ENCODE measurements around the gene WNT7B.

The WNT7B gene

GRCh38 chr22:46010207-46010867, 33.4 kb upstream of the WNT7B start:
- H2BK12ac ChIP-seq (ENCODE audit: low read length): no peak overlapping the region
- no peak overlapping the region for H4K8ac ChIP-seq (ENCODE audit: low read depth, low read length)
- no peak overlapping the region for H3K9ac ChIP-seq (ENCODE audit: low read depth, low read length, poor library complexity)
- H3K4me3 ChIP-seq (ENCODE audit: low read length in 2 of 2): no peak overlapping the region
- peaks cover 2 to 5% of the 10 kb centered on the region in 2 donors for H3K4me1 ChIP-seq (ENCODE audit: control insufficient read depth in 2 of 2, insufficient read depth in 1 of 2, low read depth in 1 of 2, low read length in 2 of 2)
- H3K27ac ChIP-seq (replicated peaks; ENCODE audit: low read length): no peak overlapping the region
- H4K91ac ChIP-seq (ENCODE audit: low read depth, low read length, poor library complexity): no peak overlapping the region
- no peak overlapping the region for H3K14ac ChIP-seq (ENCODE audit: low read length)
- peak overlapping the region; percentile 37 for H3K4ac ChIP-seq (ENCODE audit: low read length)
- no peaks in the 10 kb centered on the region for H3K79me1 ChIP-seq (ENCODE audit: low read depth, low read length)
- H3K27me3 ChIP-seq (ENCODE audit: control insufficient read depth in 3 of 3, insufficient read depth in 3 of 3, low read depth in 1 of 3, low read length in 3 of 3): peaks cover 0 to 60% (median 12%) of the 10 kb centered on the region in 3 experiments
- H3K23ac ChIP-seq (ENCODE audit: low read depth, low read length, poor library complexity): no peak overlapping the region
- H2AK5ac ChIP-seq (ENCODE audit: low read depth, low read length): no peak overlapping the region
- H2BK120ac ChIP-seq (ENCODE audit: low read depth, low read length): no peak overlapping the region
- H3K18ac ChIP-seq (ENCODE audit: low read length): no peak overlapping the region
- H3K4me2 ChIP-seq (ENCODE audit: insufficient read depth, low read length, poor library complexity, severe bottlenecking): no peak overlapping the region
- H2BK5ac ChIP-seq (ENCODE audit: low read length): no peak overlapping the region
- H3K36me3 ChIP-seq (replicated peaks in 1 of 2; ENCODE audit: control insufficient read depth in 2 of 2, insufficient read depth in 2 of 2, low read length in 2 of 2): no peaks in the 10 kb centered on the region
- DNase-seq (ENCODE audit: low spot score): no peak
- H2BK15ac ChIP-seq (ENCODE audit: low read length): no peak overlapping the region
- WGBS, 2 donors (ENCODE audit: extremely low coverage in 2 of 2, insufficient read length in 2 of 2, insufficient replicate concordance in 1 of 2): no CpG with 5 or more reads among the region's 8 CpGs
- peaks cover 0 to 5% of the 10 kb centered on the region in 2 donors for H3K9me3 ChIP-seq (replicated peaks in 1 of 2; ENCODE audit: control insufficient read depth in 2 of 2, insufficient read depth in 1 of 2, low read depth in 1 of 2, low read length in 2 of 2)
- no peak overlapping the region for H2AFZ ChIP-seq (ENCODE audit: low read length)

GRCh38 chr22:46009730-46010129, 32.8 kb upstream of the WNT7B start:
- H3K36me3 ChIP-seq (replicated peaks in 1 of 2; ENCODE audit: control insufficient read depth in 2 of 2, insufficient read depth in 2 of 2, low read length in 2 of 2): no peaks in the 10 kb centered on the region
- H3K9ac ChIP-seq (ENCODE audit: low read depth, low read length, poor library complexity): no peak overlapping the region
- H2BK120ac ChIP-seq (ENCODE audit: low read depth, low read length): no peak overlapping the region
- H3K23ac ChIP-seq (ENCODE audit: low read depth, low read length, poor library complexity): no peak overlapping the region
- no peak overlapping the region for H2BK5ac ChIP-seq (ENCODE audit: low read length)
- no peak overlapping the region for H2BK15ac ChIP-seq (ENCODE audit: low read length)
- H3K18ac ChIP-seq (ENCODE audit: low read length): no peak overlapping the region
- H3K14ac ChIP-seq (ENCODE audit: low read length): peak overlapping the region; percentile 64
- no peak for DNase-seq (ENCODE audit: low spot score)
- H2BK12ac ChIP-seq (ENCODE audit: low read length): no peak overlapping the region
- no CpG with 5 or more reads among the region's 5 CpGs for WGBS, 2 donors (ENCODE audit: extremely low coverage in 2 of 2, insufficient read length in 2 of 2, insufficient replicate concordance in 1 of 2)
- H3K4me1 ChIP-seq (ENCODE audit: control insufficient read depth in 2 of 2, insufficient read depth in 1 of 2, low read depth in 1 of 2, low read length in 2 of 2): peaks cover 2 to 5% of the 10 kb centered on the region in 2 donors
- no peak overlapping the region for H3K4me3 ChIP-seq (ENCODE audit: low read length in 2 of 2)
- no peak overlapping the region for H4K91ac ChIP-seq (ENCODE audit: low read depth, low read length, poor library complexity)
- H3K79me1 ChIP-seq (ENCODE audit: low read depth, low read length): no peaks in the 10 kb centered on the region
- H2AK5ac ChIP-seq (ENCODE audit: low read depth, low read length): peak overlapping the region; percentile 26
- H4K8ac ChIP-seq (ENCODE audit: low read depth, low read length): no peak overlapping the region
- no peak overlapping the region for H3K27ac ChIP-seq (replicated peaks; ENCODE audit: low read length)
- no peak overlapping the region for H2AFZ ChIP-seq (ENCODE audit: low read length)
- peaks cover 0 to 5% of the 10 kb centered on the region in 2 donors for H3K9me3 ChIP-seq (replicated peaks in 1 of 2; ENCODE audit: control insufficient read depth in 2 of 2, insufficient read depth in 1 of 2, low read depth in 1 of 2, low read length in 2 of 2)
- no peak overlapping the region for H3K4ac ChIP-seq (ENCODE audit: low read length)
- no peak overlapping the region for H3K4me2 ChIP-seq (ENCODE audit: insufficient read depth, low read length, poor library complexity, severe bottlenecking)
- H3K27me3 ChIP-seq (ENCODE audit: control insufficient read depth in 3 of 3, insufficient read depth in 3 of 3, low read depth in 1 of 3, low read length in 3 of 3): peaks cover 0 to 58% (median 9%) of the 10 kb centered on the region in 3 experiments

GRCh38 chr22:46008836-46009596, 32.1 kb upstream of the WNT7B start:
- Histone ChIP-seq H3K9me3 (replicated peaks in 1 of 2; ENCODE audit: control insufficient read depth in 2 of 2, insufficient read depth in 1 of 2, low read depth in 1 of 2, low read length in 2 of 2) (peaks cover 0 to 5% of the 10 kb centered on the region in 2 donors), H3K14ac (ENCODE audit: low read length) (no peak overlapping the region)
- no CpG with 5 or more reads among the region's 9 CpGs for WGBS, 2 donors (ENCODE audit: extremely low coverage in 2 of 2, insufficient read length in 2 of 2, insufficient replicate concordance in 1 of 2)

GRCh38 chr22:46008291-46008690, 31.3 kb upstream of the WNT7B start:
- Histone ChIP-seq H2AFZ (ENCODE audit: low read length) (no peak overlapping the region), H2BK5ac (ENCODE audit: low read length) (peak overlapping the region; percentile 24), H3K27ac (replicated peaks; ENCODE audit: low read length) (no peak overlapping the region), H3K4me1 (ENCODE audit: control insufficient read depth in 2 of 2, insufficient read depth in 1 of 2, low read depth in 1 of 2, low read length in 2 of 2) (peaks cover 0 to 5% of the 10 kb centered on the region in 2 donors), H3K18ac (ENCODE audit: low read length) (peak overlapping the region; percentile 48), H2BK120ac (ENCODE audit: low read depth, low read length) (peak overlapping the region; percentile 31), H3K4me3 (ENCODE audit: low read length in 2 of 2) (no peak overlapping the region), H2BK12ac (ENCODE audit: low read length) (no peak overlapping the region), H3K14ac (ENCODE audit: low read length) (peak overlapping the region; percentile 94), H3K9me3 (replicated peaks in 1 of 2; ENCODE audit: control insufficient read depth in 2 of 2, insufficient read depth in 1 of 2, low read depth in 1 of 2, low read length in 2 of 2) (peaks cover 0 to 5% of the 10 kb centered on the region in 2 donors), H3K27me3 (ENCODE audit: control insufficient read depth in 3 of 3, insufficient read depth in 3 of 3, low read depth in 1 of 3, low read length in 3 of 3) (peaks cover 0 to 49% (median 9%) of the 10 kb centered on the region in 3 experiments), H3K9ac (ENCODE audit: low read depth, low read length, poor library complexity) (no peak overlapping the region), H2BK15ac (ENCODE audit: low read length) (no peak overlapping the region), H3K4me2 (ENCODE audit: insufficient read depth, low read length, poor library complexity, severe bottlenecking) (no peak overlapping the region), H4K91ac (ENCODE audit: low read depth, low read length, poor library complexity) (no peak overlapping the region), H3K79me1 (ENCODE audit: low read depth, low read length) (no peaks in the 10 kb centered on the region), H3K36me3 (replicated peaks in 1 of 2; ENCODE audit: control insufficient read depth in 2 of 2, insufficient read depth in 2 of 2, low read length in 2 of 2) (no peaks in the 10 kb centered on the region), H3K23ac (ENCODE audit: low read depth, low read length, poor library complexity) (peak overlapping the region; percentile 55), H4K8ac (ENCODE audit: low read depth, low read length) (no peak overlapping the region), H2AK5ac (ENCODE audit: low read depth, low read length) (peak overlapping the region; percentile 63), H3K4ac (ENCODE audit: low read length) (peak overlapping the region; percentile 37)
- no peak for DNase-seq (ENCODE audit: low spot score)
- WGBS, 2 donors (ENCODE audit: extremely low coverage in 2 of 2, insufficient read length in 2 of 2, insufficient replicate concordance in 1 of 2): no CpG with 5 or more reads among the region's 3 CpGs

More at GRCh38 chr22:46008836-46009596, 32.1 kb upstream of the WNT7B start:
- Histone ChIP-seq H2AFZ (ENCODE audit: low read length) (no peak overlapping the region), H3K18ac (ENCODE audit: low read length) (no peak overlapping the region), H3K27ac (replicated peaks; ENCODE audit: low read length) (no peak overlapping the region), H3K4ac (ENCODE audit: low read length) (no peak overlapping the region), H3K9ac (ENCODE audit: low read depth, low read length, poor library complexity) (no peak overlapping the region), H3K36me3 (replicated peaks in 1 of 2; ENCODE audit: control insufficient read depth in 2 of 2, insufficient read depth in 2 of 2, low read length in 2 of 2) (no peaks in the 10 kb centered on the region), H2BK15ac (ENCODE audit: low read length) (no peak overlapping the region), H2BK120ac (ENCODE audit: low read depth, low read length) (no peak overlapping the region), H3K23ac (ENCODE audit: low read depth, low read length, poor library complexity) (no peak overlapping the region), H2BK5ac (ENCODE audit: low read length) (peak overlapping the region; percentile 24), H3K4me3 (ENCODE audit: low read length in 2 of 2) (no peak overlapping the region), H3K4me1 (ENCODE audit: control insufficient read depth in 2 of 2, insufficient read depth in 1 of 2, low read depth in 1 of 2, low read length in 2 of 2) (peaks cover 2 to 5% of the 10 kb centered on the region in 2 donors), H2BK12ac (ENCODE audit: low read length) (no peak overlapping the region), H3K27me3 (ENCODE audit: control insufficient read depth in 3 of 3, insufficient read depth in 3 of 3, low read depth in 1 of 3, low read length in 3 of 3) (peaks cover 0 to 54% (median 8%) of the 10 kb centered on the region in 3 experiments), H4K8ac (ENCODE audit: low read depth, low read length) (no peak overlapping the region), H3K4me2 (ENCODE audit: insufficient read depth, low read length, poor library complexity, severe bottlenecking) (no peak overlapping the region), H4K91ac (ENCODE audit: low read depth, low read length, poor library complexity) (no peak overlapping the region), H3K79me1 (ENCODE audit: low read depth, low read length) (no peaks in the 10 kb centered on the region), H2AK5ac (ENCODE audit: low read depth, low read length) (no peak overlapping the region)
- DNase-seq (ENCODE audit: low spot score): no peak

All from neuronal stem cell (in vitro differentiated cells).